NCI-H1092 treated with DMSO at 0.1 percent for 48 hours (cell line): Measurements from ENCODE around the gene TOM1L1.
"Not testable (repeated sequence)": the region's sequence is repeated elsewhere in the genome, so short reads cannot be mapped to it uniquely, and the experiment has no call there.

ENCODE experiments used
- DNase-seq: peaks from one replicate; lab custom pipeline; 2025; lab: John Stamatoyannopoulos, UW

The TOM1L1 gene

GRCh38 chr17:54900457-54901229, at the start of gene TOM1L1:
Gene TOM1L1 (plus strand): TSS chr17:54900852. CDS start chr17:54900866, 14 bp downstream.
- DNase-seq, result peak; percentile 88

GRCh38 chr17:54859187-54859586, 41.5 kb upstream of the TOM1L1 start:
- DNase-seq, result no peak

- DNase-seq, result no peak
Measured at GRCh38 chr17:54860617-54861470, 39.8 kb upstream of the TOM1L1 start.

GRCh38 chr17:54861471-54861983, 39.1 kb upstream of the TOM1L1 start:
- no peak for DNase-seq

GRCh38 chr17:54863176-54863575, 37.5 kb upstream of the TOM1L1 start:
- DNase-seq, result no peak

GRCh38 chr17:54864070-54864469, 36.6 kb upstream of the TOM1L1 start:
- DNase-seq, result no peak

- peak; percentile 81 for DNase-seq
Measured at GRCh38 chr17:54864636-54865356, 35.9 kb upstream of the TOM1L1 start.

- no peak for DNase-seq
Measured at GRCh38 chr17:54867634-54868033, 33.0 kb upstream of the TOM1L1 start.

- DNase-seq, result no peak
Measured at GRCh38 chr17:54870671-54871175, 29.9 kb upstream of the TOM1L1 start.

GRCh38 chr17:54875906-54876305, 24.7 kb upstream of the TOM1L1 start:
- not testable (repeated sequence) for DNase-seq

GRCh38 chr17:54876656-54877195, 23.9 kb upstream of the TOM1L1 start:
- DNase-seq, result no peak

GRCh38 chr17:54881255-54881972, 19.2 kb upstream of the TOM1L1 start:
- DNase-seq, result no peak

- DNase-seq, result no peak
Measured at GRCh38 chr17:54882371-54882770, 18.3 kb upstream of the TOM1L1 start.

- DNase-seq, result no peak
Measured at GRCh38 chr17:54882950-54883349, 17.7 kb upstream of the TOM1L1 start.

GRCh38 chr17:54883939-54884338, 16.7 kb upstream of the TOM1L1 start:
- no peak for DNase-seq

GRCh38 chr17:54887787-54888186, 12.9 kb upstream of the TOM1L1 start:
- no peak for DNase-seq

- no peak for DNase-seq
Measured at GRCh38 chr17:54888254-54888653, 12.4 kb upstream of the TOM1L1 start.

- no peak for DNase-seq
Measured at GRCh38 chr17:54888981-54889380, 11.7 kb upstream of the TOM1L1 start.

- peak; percentile 64 for DNase-seq
Measured at GRCh38 chr17:54891176-54891821, 9.4 kb upstream of the TOM1L1 start.

- no peak for DNase-seq
Measured at GRCh38 chr17:54892360-54892759, 8.3 kb upstream of the TOM1L1 start.

- no peak for DNase-seq
Measured at GRCh38 chr17:54898576-54898975, 2.1 kb upstream of the TOM1L1 start.
